Measurements from ENCODE around the gene XPR1.

The XPR1 gene

DNA sequence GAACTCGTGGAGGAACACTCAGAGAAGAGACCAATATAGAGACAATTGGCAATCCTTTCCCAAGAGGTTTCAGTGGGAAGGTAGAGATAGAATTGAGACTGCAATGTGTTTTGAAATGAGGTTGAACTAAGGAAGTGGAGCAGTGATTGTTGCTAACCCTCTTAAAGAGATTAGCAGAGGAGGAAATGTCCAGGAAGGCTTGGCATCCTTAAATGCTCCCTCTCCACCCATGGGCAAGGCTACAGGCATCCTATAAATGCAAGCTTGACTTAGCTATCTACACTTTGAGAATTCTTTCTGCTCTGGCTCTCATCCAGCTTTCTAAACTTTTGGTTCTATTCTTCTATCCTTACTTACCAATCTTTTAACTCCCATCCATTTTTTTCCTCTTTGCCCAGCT, 30.3 kb upstream of the XPR1 start:
- H3K4me3 ChIP-seq (ENCODE audit: low read depth, low read length): no peak overlapping the region
- DNase-seq (ENCODE audit: low read depth, low spot score): no peak
- TF ChIP-seq, protein P1, sequence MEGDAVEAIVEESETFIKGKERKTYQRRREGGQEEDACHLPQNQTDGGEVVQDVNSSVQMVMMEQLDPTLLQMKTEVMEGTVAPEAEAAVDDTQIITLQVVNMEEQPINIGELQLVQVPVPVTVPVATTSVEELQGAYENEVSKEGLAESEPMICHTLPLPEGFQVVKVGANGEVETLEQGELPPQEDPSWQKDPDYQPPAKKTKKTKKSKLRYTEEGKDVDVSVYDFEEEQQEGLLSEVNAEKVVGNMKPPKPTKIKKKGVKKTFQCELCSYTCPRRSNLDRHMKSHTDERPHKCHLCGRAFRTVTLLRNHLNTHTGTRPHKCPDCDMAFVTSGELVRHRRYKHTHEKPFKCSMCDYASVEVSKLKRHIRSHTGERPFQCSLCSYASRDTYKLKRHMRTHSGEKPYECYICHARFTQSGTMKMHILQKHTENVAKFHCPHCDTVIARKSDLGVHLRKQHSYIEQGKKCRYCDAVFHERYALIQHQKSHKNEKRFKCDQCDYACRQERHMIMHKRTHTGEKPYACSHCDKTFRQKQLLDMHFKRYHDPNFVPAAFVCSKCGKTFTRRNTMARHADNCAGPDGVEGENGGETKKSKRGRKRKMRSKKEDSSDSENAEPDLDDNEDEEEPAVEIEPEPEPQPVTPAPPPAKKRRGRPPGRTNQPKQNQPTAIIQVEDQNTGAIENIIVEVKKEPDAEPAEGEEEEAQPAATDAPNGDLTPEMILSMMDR (IDR thresholded peaks at IDR 0.05; ENCODE audit: low read depth, low read length): no peak
- in situ Hi-C loops (cut with HindIII; ENCODE audit: low sequenced_read_pairs): no loop called here

DNA sequence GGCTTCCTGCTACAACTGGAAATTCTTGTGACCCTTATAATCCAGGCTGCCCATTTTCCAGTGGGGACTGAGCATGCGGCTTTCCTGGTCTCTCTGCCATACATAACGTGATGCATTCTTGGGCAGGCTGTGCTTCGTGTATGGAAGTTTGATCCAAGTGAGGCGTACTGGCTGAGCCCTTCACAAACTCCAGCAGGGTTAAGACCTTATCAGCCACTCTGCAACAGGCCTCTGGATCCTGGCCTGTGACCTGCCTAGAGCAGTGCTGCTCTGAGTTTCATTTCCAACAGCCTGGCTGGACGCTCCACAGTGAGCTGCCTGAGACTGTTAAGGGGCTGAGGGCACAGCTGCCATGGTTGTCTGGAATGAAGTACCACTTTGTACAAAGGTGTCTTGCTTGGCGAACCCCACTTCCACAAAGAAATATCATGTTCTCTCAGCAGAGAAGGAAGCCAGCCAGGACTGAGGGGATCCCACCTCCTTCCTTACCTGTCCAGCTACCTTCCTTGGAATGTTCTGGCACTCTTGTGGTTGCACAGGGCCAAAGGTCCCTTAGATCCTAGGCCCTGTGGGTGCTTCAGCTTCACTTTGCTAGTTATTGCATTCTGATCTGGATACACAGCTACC, 28.5 kb upstream of the XPR1 start:
- TF ChIP-seq, protein P1 (IDR thresholded peaks at IDR 0.05; ENCODE audit: low read depth, low read length): no peak
- in situ Hi-C loops (cut with HindIII; ENCODE audit: low sequenced_read_pairs): no loop called here

DNA sequence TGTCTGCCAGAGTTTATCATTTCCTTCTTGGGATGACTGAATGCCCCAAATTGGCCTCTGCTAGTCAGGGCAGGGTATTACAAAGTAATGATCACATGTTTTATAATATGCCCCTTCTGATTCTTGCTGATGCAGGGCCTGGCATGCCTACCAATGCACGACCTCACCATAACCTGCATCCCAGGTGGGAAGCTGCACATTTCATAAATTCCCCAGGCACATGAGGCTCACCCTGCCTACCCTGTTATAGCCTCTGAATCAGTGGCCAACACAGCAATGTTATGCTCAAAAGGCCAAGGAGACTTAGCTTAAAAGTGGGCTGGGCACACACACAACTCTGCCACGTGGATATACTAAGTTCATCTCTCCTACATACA, 28.0 kb upstream of the XPR1 start:
- TF ChIP-seq, protein P1 (IDR thresholded peaks at IDR 0.05; ENCODE audit: low read depth, low read length): no peak
- no peak for DNase-seq (ENCODE audit: low read depth, low spot score)
- no peak overlapping the region for H3K4me3 ChIP-seq (ENCODE audit: low read depth, low read length)
- in situ Hi-C loops (cut with HindIII; ENCODE audit: low sequenced_read_pairs): no loop called here

More for the DNA sequence above, 28.5 kb upstream of the XPR1 start:
- H3K4me3 ChIP-seq (ENCODE audit: low read depth, low read length): no peak overlapping the region
- DNase-seq (ENCODE audit: low read depth, low spot score): no peak

DNA sequence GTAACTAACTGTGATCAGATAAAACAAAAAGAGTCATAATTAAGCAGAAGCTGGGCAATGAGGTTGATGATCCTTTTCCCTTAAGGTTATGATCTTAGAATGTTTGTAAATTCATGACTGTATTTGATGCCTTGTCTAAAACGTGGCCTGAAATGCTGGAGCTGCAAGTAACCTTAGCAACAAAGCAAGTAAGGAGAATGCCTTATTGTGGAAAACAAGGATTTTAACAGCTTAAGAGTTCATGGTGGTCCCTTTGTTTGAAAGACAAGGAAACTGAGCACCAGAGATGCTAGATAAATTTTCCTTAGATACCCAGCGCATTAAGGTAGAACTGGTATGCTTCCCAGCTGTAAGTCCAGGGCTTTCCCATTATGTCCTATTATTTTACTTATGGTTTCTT, 25.7 kb upstream of the XPR1 start:
- no peak for DNase-seq (ENCODE audit: low read depth, low spot score)
- no peak overlapping the region for H3K4me3 ChIP-seq (ENCODE audit: low read depth, low read length)
- TF ChIP-seq, protein P1 (IDR thresholded peaks at IDR 0.05; ENCODE audit: low read depth, low read length): no peak
- in situ Hi-C loops (cut with HindIII; ENCODE audit: low sequenced_read_pairs): no loop called here

DNA sequence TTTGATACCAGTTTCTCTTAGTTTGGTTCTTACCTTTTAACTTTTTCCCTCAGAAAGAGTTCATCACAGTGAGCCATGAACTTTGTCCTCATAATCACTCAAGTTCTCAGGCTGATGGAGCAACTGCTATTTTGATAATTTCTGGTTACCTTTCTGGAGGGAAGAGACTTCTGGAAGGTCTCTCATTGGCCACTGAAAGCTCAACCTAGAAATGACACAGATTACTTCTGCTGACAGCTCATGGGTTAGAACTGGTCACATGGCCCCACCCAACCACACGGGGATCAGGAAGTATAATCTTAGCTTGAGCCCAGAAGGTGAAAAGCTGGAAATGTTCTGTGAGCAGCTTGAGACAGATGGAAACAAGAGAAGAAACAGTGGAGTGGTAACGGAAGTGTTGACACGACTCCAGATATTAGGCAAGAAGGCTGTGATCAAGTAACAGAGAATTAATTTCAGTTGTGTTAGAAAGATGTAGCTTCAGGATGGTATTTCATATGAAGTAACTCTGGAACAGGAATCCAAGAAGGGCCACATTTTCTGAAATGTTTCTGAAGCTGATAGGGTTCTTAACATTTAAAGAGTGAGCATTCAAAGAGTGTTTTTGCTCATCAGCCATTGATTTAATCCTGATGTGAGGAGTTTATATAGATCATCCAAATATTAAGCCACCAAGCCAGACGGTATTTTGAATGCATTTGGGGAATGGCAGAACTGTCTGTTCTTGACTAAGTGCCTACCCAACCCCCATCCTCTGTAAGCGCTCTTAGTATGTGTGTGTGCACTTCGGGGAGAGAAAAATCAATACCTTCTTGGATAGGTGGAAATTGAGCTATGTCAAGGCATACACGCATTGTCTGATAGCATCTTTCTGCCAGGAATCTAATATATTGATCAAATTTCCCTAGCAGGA, 21.9 kb upstream of the XPR1 start:
- H3K4me3 ChIP-seq (ENCODE audit: low read depth, low read length): no peak overlapping the region
- in situ Hi-C loops (cut with HindIII; ENCODE audit: low sequenced_read_pairs): no loop called here
- TF ChIP-seq, protein P1 (IDR thresholded peaks at IDR 0.05; ENCODE audit: low read depth, low read length): no peak
- no peak for DNase-seq (ENCODE audit: low read depth, low spot score)

DNA sequence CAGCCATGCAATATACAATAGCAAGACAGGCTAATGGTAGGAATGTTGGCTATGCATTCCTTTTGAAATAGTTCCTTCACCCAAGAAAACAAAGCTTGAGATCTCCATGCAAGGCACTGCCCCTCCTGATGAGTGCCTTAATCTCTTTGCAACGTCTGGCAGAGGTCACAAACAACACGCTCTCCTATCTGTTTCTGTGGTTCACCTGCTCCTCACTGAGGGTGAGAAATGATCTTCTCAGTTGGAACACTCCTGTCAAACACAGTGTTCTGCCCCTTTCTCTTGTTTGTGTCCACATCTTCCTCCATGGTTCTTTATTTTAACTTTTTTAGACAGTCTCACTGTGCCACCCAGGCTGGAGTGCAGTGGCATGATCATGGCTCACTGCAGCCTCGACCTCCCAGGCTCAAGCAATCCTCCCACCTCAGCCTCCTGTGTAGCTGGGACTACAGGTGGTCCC, 21.2 kb upstream of the XPR1 start:
- in situ Hi-C loops (cut with HindIII; ENCODE audit: low sequenced_read_pairs): no loop called here
- TF ChIP-seq, protein P1 (IDR thresholded peaks at IDR 0.05; ENCODE audit: low read depth, low read length): no peak
- no peak overlapping the region for H3K4me3 ChIP-seq (ENCODE audit: low read depth, low read length)
- no peak for DNase-seq (ENCODE audit: low read depth, low spot score)
